GM19023 (cell line): ENCODE results near the gene FOXO6.

Source experiments
- ATAC-seq: cut with Tn5 transposase; IDR thresholded peaks from one replicate; pipeline ENCODE4 v1.9.1; 2021; ENCODE audit warnings: mild to moderate bottlenecking, moderate library complexity; ENCODE audit not compliant: unreplicated experiment

The FOXO6 gene

GRCh38 chr1:41397020-41397419 is 35.8 kb downstream of the FOXO6 start:
- ATAC-seq, result no peak

- no peak for ATAC-seq
Measured at GRCh38 chr1:41397753-41398330, 36.6 kb downstream of the FOXO6 start.

GRCh38 chr1:41399145-41399795 is 38.0 kb downstream of the FOXO6 start:
- no peak for ATAC-seq

GRCh38 chr1:41400225-41400624 is 39.0 kb downstream of the FOXO6 start:
- no peak for ATAC-seq

GRCh38 chr1:41401899-41402298 is 40.7 kb downstream of the FOXO6 start:
- ATAC-seq, result no peak

GRCh38 chr1:41404308-41404761 is 43.1 kb downstream of the FOXO6 start:
- no peak for ATAC-seq

GRCh38 chr1:41407664-41408252 is 46.5 kb downstream of the FOXO6 start:
- no peak for ATAC-seq

GRCh38 chr1:41408691-41409090 is 47.5 kb downstream of the FOXO6 start:
- ATAC-seq, result no peak

GRCh38 chr1:41409825-41410224 is 48.6 kb downstream of the FOXO6 start:
- no peak for ATAC-seq

GRCh38 chr1:41410462-41410861 is 49.2 kb downstream of the FOXO6 start:
- no peak for ATAC-seq

GRCh38 chr1:41411229-41411628 is 50.0 kb downstream of the FOXO6 start:
- no peak for ATAC-seq

- no peak for ATAC-seq
Measured at GRCh38 chr1:41412748-41413147, 51.5 kb downstream of the FOXO6 start.

GRCh38 chr1:41413748-41414281 is 52.6 kb downstream of the FOXO6 start:
- no peak for ATAC-seq

GRCh38 chr1:41414296-41414695 is 53.1 kb downstream of the FOXO6 start:
- ATAC-seq, result no peak

- no peak for ATAC-seq
Measured at GRCh38 chr1:41414716-41415306, 53.6 kb downstream of the FOXO6 start.

- ATAC-seq, result no peak
Measured at GRCh38 chr1:41416081-41416480, 54.8 kb downstream of the FOXO6 start.

GRCh38 chr1:41416552-41417334 is 55.5 kb downstream of the FOXO6 start:
- no peak for ATAC-seq

GRCh38 chr1:41417335-41417682 is 56.1 kb downstream of the FOXO6 start:
- ATAC-seq, result no peak

- no peak for ATAC-seq
Measured at GRCh38 chr1:41417746-41418145, 56.5 kb downstream of the FOXO6 start.

- ATAC-seq, result no peak
Measured at GRCh38 chr1:41418857-41419583, 57.8 kb downstream of the FOXO6 start.
